Liver (tissue), 9 donors: Measurements from ENCODE around the gene NT5C1A. TPM values are rescaled to one million over a fixed set of nuclear protein-coding genes. Genes with fewer than 3 reads are reported as not detected.

Source experiments
- DNase-seq: peaks from one replicate; pipeline ENCODE4 v3.0.0-alpha.2; 2017; ENCODE audit warnings: low spot score
- H3K27ac ChIP-seq, 2 donors: one replicate each; pipeline ENCODE4 v1.7.0; 2013; ENCODE audit warnings: inconsistent platforms in 2 of 2, low read length in 2 of 2, control low read depth in 1 of 2, low read depth in 1 of 2, mild to moderate bottlenecking in 1 of 2
- H3K27me3 ChIP-seq, 4 donors: one replicate each; pipeline versions ENCODE4 v1.6.1 to v1.7.0; 2013; ENCODE audit warnings: low read length in 3 of 4, inconsistent platforms in 1 of 4, mild to moderate bottlenecking in 1 of 4, moderate library complexity in 1 of 4; ENCODE audit not compliant: control insufficient read depth in 4 of 4, insufficient read depth in 4 of 4
- H3K36me3 ChIP-seq, 4 donors: one replicate each; pipeline versions ENCODE4 v1.6.1 to v1.7.0; 2013; ENCODE audit warnings: low read length in 3 of 4, mild to moderate bottlenecking in 3 of 4, low read depth in 1 of 4, moderate library complexity in 1 of 4; ENCODE audit not compliant: control insufficient read depth in 4 of 4, insufficient read depth in 3 of 4
- H3K4me1 ChIP-seq, 4 donors: one replicate each; pipeline versions ENCODE4 v1.6.1 to v1.7.0; 2013; ENCODE audit warnings: low read length in 3 of 4, mild to moderate bottlenecking in 3 of 4, moderate library complexity in 1 of 4; ENCODE audit not compliant: control insufficient read depth in 4 of 4, insufficient read depth in 4 of 4
- H3K4me3 ChIP-seq, 3 donors: one replicate each; pipeline versions ENCODE4 v1.6.1 to v1.7.0; 2013; ENCODE audit warnings: low read length in 3 of 3, control low read depth in 1 of 3, low read depth in 1 of 3, mild to moderate bottlenecking in 1 of 3
- H3K9ac ChIP-seq, 2 donors: one replicate each; pipeline ENCODE4 v1.7.0; 2013; ENCODE audit warnings: low read length in 2 of 2, mild to moderate bottlenecking in 2 of 2, moderate library complexity in 2 of 2, control low read depth in 1 of 2, low read depth in 1 of 2
- H3K9me3 ChIP-seq, 4 donors: one replicate each; pipeline versions ENCODE4 v1.6.1 to v1.7.0; 2013; ENCODE audit warnings: low read length in 3 of 4; ENCODE audit not compliant: control insufficient read depth in 4 of 4
- ATF3 ChIP-seq: IDR thresholded peaks from 2 replicates; pipeline ENCODE4 v1.6.1; 2016; ENCODE audit warnings: antibody characterized with exemption
- EGR1 ChIP-seq, 2 donors: IDR thresholded peaks; 2 replicates each; pipeline ENCODE4 v1.6.1; 2016 to 2018; ENCODE audit warnings: antibody characterized with exemption in 2 of 2, low read depth in 2 of 2
- FOXA1 ChIP-seq: IDR thresholded peaks from 2 replicates; pipeline ENCODE4 v1.6.1; 2016; ENCODE audit warnings: antibody characterized with exemption
- FOXA2 ChIP-seq: IDR thresholded peaks from 2 replicates; pipeline ENCODE4 v1.6.1; 2016; ENCODE audit warnings: antibody characterized with exemption
- GABPA ChIP-seq, 2 donors: IDR thresholded peaks in 1 of 2; conservative IDR thresholded peaks in 1 of 2; 2 replicates each; pipeline ENCODE4 v1.6.1; 2016; ENCODE audit warnings: antibody characterized with exemption in 2 of 2, mild to moderate bottlenecking in 1 of 2, moderate library complexity in 1 of 2
- HNF4A ChIP-seq, 2 donors: conservative IDR thresholded peaks; 2 replicates each; pipeline ENCODE4 v1.6.1; 2016; ENCODE audit warnings: antibody characterized with exemption in 2 of 2, mild to moderate bottlenecking in 2 of 2
- HNF4G ChIP-seq: IDR thresholded peaks from 2 replicates; pipeline ENCODE4 v1.6.1; 2016; ENCODE audit warnings: antibody characterized with exemption
- JUND ChIP-seq, 2 donors: IDR thresholded peaks; 2 replicates each; pipeline ENCODE4 v1.6.1; 2016; ENCODE audit warnings: antibody characterized with exemption in 2 of 2
- MAX ChIP-seq: IDR thresholded peaks from 2 replicates; pipeline ENCODE4 v1.6.1; 2016; ENCODE audit warnings: antibody characterized with exemption
- NR2F2 ChIP-seq: IDR thresholded peaks from 2 replicates; pipeline ENCODE4 v1.6.1; 2016; ENCODE audit warnings: antibody characterized with exemption
- RAD21 ChIP-seq, 2 donors: IDR thresholded peaks; 2 replicates each; pipeline ENCODE4 v1.6.1; 2016; ENCODE audit warnings: antibody characterized with exemption in 2 of 2, mild to moderate bottlenecking in 2 of 2
- REST ChIP-seq: IDR thresholded peaks from 2 replicates; pipeline ENCODE4 v1.6.1; 2016; ENCODE audit warnings: antibody characterized with exemption, mild to moderate bottlenecking
- RXRA ChIP-seq, 2 donors: IDR thresholded peaks; 2 replicates each; pipeline ENCODE4 v1.6.1; 2017 to 2018; ENCODE audit warnings: antibody characterized with exemption in 2 of 2, mild to moderate bottlenecking in 1 of 2
- SP1 ChIP-seq: IDR thresholded peaks from 2 replicates; pipeline ENCODE4 v1.6.1; 2018; ENCODE audit warnings: antibody characterized with exemption, mild to moderate bottlenecking
- TAF1 ChIP-seq: conservative IDR thresholded peaks from 2 replicates; pipeline ENCODE4 v1.6.1; 2016; ENCODE audit warnings: antibody characterized with exemption, mild to moderate bottlenecking
- YY1 ChIP-seq: IDR thresholded peaks from 2 replicates; pipeline ENCODE4 v1.6.1; 2016; ENCODE audit warnings: antibody characterized with exemption, mild to moderate bottlenecking
- WGBS: extraction: QIAGEN DNeasy Blood & Tissue Kit; methylation state at CpG from one replicate; pipeline ENCODE4 v1.1.7; 2013; 5-methylcytosine and 5-hydroxymethylcytosine counted together
- polyA plus RNA-seq, 2 donors: library from polyadenylated mRNA; stranded (reverse) in 1 of 2; unstranded in 1 of 2; fragments of 200-250 nt in 1 of 2; fragments of >200 nt in 1 of 2; fragmentation: Nextera tagmentation in 1 of 2; extraction: Ambion mirVana in 1 of 2; gene quantifications; one replicate each; pipeline versions ENCODE4 v1.2.1 to v1.2.3, GENCODE V29; 2013 to 2015
- total RNA-seq, 2 donors: library from RNA; depleted of rRNA; stranded (reverse); fragments of >200 nt; gene quantifications; one replicate each; pipeline ENCODE4 v1.2.3, GENCODE V29; 2014
- TF ChIP-seq, protein P1 (sequence below): IDR thresholded peaks from 2 replicates; pipeline ENCODE4 v1.6.1; 2016; ENCODE audit warnings: antibody characterized with exemption
- TF ChIP-seq, protein P2 (sequence below): fragments of 150-350 bp; IDR thresholded peaks from 2 replicates; pipeline ENCODE4 v1.5.1; 2017; ENCODE audit warnings: improper control_type of control experiment, low read depth, low read length; ENCODE audit not compliant: missing input control
- donor health status: healthy.
- donor health status: healthy.
- donor health status: healthy.
- donor health status: healthy.
- donor health status: healthy.

Gene NT5C1A
- total and polyA plus RNA-seq, 4 donors: 0.05 to 0.08 TPM; not detected in 2

DNA sequence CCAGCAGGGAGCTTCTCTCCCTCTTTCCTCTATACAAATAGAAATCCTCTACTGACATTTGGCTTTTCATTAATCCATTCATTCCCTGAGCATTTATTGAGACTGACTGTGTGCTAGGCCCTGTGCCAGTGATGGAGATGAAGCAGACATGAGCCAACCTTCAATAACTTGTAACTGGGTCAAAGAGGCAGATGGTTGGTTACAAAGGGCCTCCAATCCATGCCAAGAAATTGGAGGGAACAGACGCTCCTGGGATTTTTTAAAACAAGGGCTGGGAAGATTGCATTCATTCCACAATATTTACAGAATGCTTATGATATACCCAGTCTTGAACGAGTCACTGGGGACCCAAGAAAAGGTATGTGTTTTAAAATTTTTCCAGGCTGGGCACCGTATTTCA is 13.2 kb upstream of the NT5C1A start:
- Histone ChIP-seq H3K4me3 (no peak overlapping the region), H3K36me3 (no peaks in the 10 kb centered on the region), H3K9ac (no peak overlapping the region), H3K9me3 (no peaks in the 10 kb centered on the region), H3K4me1 (no peaks in the 10 kb centered on the region), H3K27me3 (peaks cover 0 to 7% (median 5%) of the 10 kb centered on the region in 4 donors), H3K27ac (no peak overlapping the region)
- TF ChIP-seq REST: no peak
- no peak for TF ChIP-seq SP1
- no peak for TF ChIP-seq HNF4A (conservative IDR thresholded peaks at IDR 0.05)
- TF ChIP-seq ATF3: no peak
- no peak for TF ChIP-seq HNF4G
- no peak for TF ChIP-seq RXRA (IDR thresholded peaks at IDR 0.05)
- TF ChIP-seq NR2F2: no peak
- no peak for TF ChIP-seq RAD21 (IDR thresholded peaks at IDR 0.05)
- TF ChIP-seq GABPA (IDR thresholded peaks at IDR 0.05 in 1 of 2, conservative IDR thresholded peaks at IDR 0.05 in 1 of 2): no peak
- no peak for DNase-seq
- WGBS: 87% methylated on average over 3 of the region's 3 CpGs

GRCh38 chr1:39684313-39684664 is 12.4 kb upstream of the NT5C1A start:
- DNase-seq: no peak
- H3K4me1 ChIP-seq: no peaks in the 10 kb centered on the region

More at GRCh38 chr1:39684313-39684664, 12.4 kb upstream of the NT5C1A start:
- 49% methylated on average over 13 of the region's 13 CpGs for WGBS
- H3K9me3 ChIP-seq: no peaks in the 10 kb centered on the region
- no peak overlapping the region for H3K27ac ChIP-seq
- TF ChIP-seq GABPA (IDR thresholded peaks at IDR 0.05 in 1 of 2, conservative IDR thresholded peaks at IDR 0.05 in 1 of 2) (no peak), TAF1 (no peak), RXRA (IDR thresholded peaks at IDR 0.05) (no peak), NR2F2 (no peak), YY1 (no peak), MAX (no peak), REST (no peak), HNF4G (no peak), FOXA2 (no peak), EGR1 (IDR thresholded peaks at IDR 0.05; ENCODE audit: low read depth in 2 of 2) (no peak), SP1 (no peak), JUND (IDR thresholded peaks at IDR 0.05) (no peak), RAD21 (IDR thresholded peaks at IDR 0.05) (no peak), HNF4A (conservative IDR thresholded peaks at IDR 0.05) (no peak), FOXA1 (no peak), ATF3 (no peak)
- TF ChIP-seq, protein P1, sequence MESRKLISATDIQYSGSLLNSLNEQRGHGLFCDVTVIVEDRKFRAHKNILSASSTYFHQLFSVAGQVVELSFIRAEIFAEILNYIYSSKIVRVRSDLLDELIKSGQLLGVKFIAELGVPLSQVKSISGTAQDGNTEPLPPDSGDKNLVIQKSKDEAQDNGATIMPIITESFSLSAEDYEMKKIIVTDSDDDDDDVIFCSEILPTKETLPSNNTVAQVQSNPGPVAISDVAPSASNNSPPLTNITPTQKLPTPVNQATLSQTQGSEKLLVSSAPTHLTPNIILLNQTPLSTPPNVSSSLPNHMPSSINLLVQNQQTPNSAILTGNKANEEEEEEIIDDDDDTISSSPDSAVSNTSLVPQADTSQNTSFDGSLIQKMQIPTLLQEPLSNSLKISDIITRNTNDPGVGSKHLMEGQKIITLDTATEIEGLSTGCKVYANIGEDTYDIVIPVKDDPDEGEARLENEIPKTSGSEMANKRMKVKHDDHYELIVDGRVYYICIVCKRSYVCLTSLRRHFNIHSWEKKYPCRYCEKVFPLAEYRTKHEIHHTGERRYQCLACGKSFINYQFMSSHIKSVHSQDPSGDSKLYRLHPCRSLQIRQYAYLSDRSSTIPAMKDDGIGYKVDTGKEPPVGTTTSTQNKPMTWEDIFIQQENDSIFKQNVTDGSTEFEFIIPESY: no peak
- TF ChIP-seq, protein P2, sequence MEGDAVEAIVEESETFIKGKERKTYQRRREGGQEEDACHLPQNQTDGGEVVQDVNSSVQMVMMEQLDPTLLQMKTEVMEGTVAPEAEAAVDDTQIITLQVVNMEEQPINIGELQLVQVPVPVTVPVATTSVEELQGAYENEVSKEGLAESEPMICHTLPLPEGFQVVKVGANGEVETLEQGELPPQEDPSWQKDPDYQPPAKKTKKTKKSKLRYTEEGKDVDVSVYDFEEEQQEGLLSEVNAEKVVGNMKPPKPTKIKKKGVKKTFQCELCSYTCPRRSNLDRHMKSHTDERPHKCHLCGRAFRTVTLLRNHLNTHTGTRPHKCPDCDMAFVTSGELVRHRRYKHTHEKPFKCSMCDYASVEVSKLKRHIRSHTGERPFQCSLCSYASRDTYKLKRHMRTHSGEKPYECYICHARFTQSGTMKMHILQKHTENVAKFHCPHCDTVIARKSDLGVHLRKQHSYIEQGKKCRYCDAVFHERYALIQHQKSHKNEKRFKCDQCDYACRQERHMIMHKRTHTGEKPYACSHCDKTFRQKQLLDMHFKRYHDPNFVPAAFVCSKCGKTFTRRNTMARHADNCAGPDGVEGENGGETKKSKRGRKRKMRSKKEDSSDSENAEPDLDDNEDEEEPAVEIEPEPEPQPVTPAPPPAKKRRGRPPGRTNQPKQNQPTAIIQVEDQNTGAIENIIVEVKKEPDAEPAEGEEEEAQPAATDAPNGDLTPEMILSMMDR: no peak
- no peaks in the 10 kb centered on the region for H3K36me3 ChIP-seq
- H3K9ac ChIP-seq: no peak overlapping the region
- H3K4me3 ChIP-seq: no peak overlapping the region
- peaks cover 0 to 7% (median 5%) of the 10 kb centered on the region in 4 donors for H3K27me3 ChIP-seq
